GM12892 (cell line): ENCODE measurements around the gene APBA2.

Experiments
- POLR2A ChIP-seq: IDR thresholded peaks from 2 replicates; pipeline ENCODE4 v1.6.1; 2011; ENCODE audit warnings: low read depth, low read length, control low read depth
- POLR2AphosphoS5 ChIP-seq: IDR thresholded peaks from 2 replicates; pipeline ENCODE4 v1.6.1; 2011; ENCODE audit warnings: low read depth, low read length, control low read depth
- TAF1 ChIP-seq: IDR thresholded peaks from 2 replicates; pipeline ENCODE4 v1.6.1; 2011; ENCODE audit warnings: low read depth, mild to moderate bottlenecking, control low read depth, low read length, borderline replicate concordance

- TF ChIP-seq POLR2AphosphoS5 (no peak), POLR2A (no peak), TAF1 (no peak)
Observed at GRCh38 chr15:29064290-29064689, 178.5 kb downstream of the APBA2 start.
